Pancreas (tissue), 10 donors: ENCODE results near the gene B3GALT4. TPM values are rescaled to one million over a fixed set of nuclear protein-coding genes. Genes with fewer than 3 reads are reported as not detected.

ENCODE experiments used
- ATAC-seq, 4 donors: fragments of 200-7000 bp; cut with Tn5 transposase; one replicate each; pipeline versions ENCODE4 v1.8.0 to v1.9.1; 2020; ENCODE audit warnings: mild to moderate bottlenecking in 4 of 4, moderate library complexity in 4 of 4
- DNase-seq, 6 donors: peaks; one replicate each; pipeline ENCODE4 v3.0.0-alpha.2; 2020
- FAIRE-seq: peaks from 2 replicates; lab custom pipeline; 2012; peaks lifted over from hg19 to GRCh38; lab: Jason Lieb, UNC
- H3K27ac ChIP-seq, 4 donors: fragments of 200-600 bp; sonication (generic); 1 replicate in 3 of 4; 2 replicates in 1 of 4; pipeline versions ENCODE4 v1.5.0 to v1.8.0; 2020
- H3K27me3 ChIP-seq, 4 donors: fragments of 200-600 bp; one replicate each; pipeline ENCODE4 v1.8.0; 2021
- H3K36me3 ChIP-seq, 3 donors: fragments of 200-600 bp; sonication (generic) in 1 of 3; one replicate each; pipeline versions ENCODE4 v1.5.0 to v1.8.0; 2020 to 2021
- H3K4me1 ChIP-seq, 3 donors: fragments of 200-600 bp; one replicate each; pipeline ENCODE4 v1.8.0; 2021
- H3K4me3 ChIP-seq, 4 donors: fragments of 200-600 bp; sonication (generic) in 2 of 4; one replicate each; pipeline versions ENCODE4 v1.5.0 to v1.8.0; 2020 to 2021
- H3K9me3 ChIP-seq, 4 donors: fragments of 200-600 bp; one replicate each; pipeline ENCODE4 v1.8.0; 2021
- CTCF ChIP-seq, 4 donors: fragments of 200-600 bp; sonication (generic) in 3 of 4; IDR thresholded peaks; one replicate each; pipeline versions ENCODE4 v1.5.0 to v1.8.0; 2021; ENCODE audit warnings: antibody characterized with exemption in 4 of 4
- WGBS, 2 donors: extraction: QIAGEN DNeasy Blood & Tissue Kit; methylation state at CpG; one replicate each; pipeline ENCODE4 v1.1.7; 2013; 5-methylcytosine and 5-hydroxymethylcytosine counted together
- intact Hi-C, 3 donors: fragments of 100-400 bp; cut with DNase I; formaldehyde crosslinking; loops; one replicate each; pipeline versions ENCODE4 v1.11.1 to v1.14.2; 2022
- polyA plus RNA-seq, 2 donors: library from polyadenylated mRNA; stranded (reverse); fragments of 200-250 nt; gene quantifications; one replicate each; pipeline ENCODE4 v1.2.3, GENCODE V29; 2013
- total RNA-seq, 6 donors: library from RNA; stranded (reverse); fragmentation: NEBNext Ultra II Directional in 4 of 6; extraction: Animal tissue kit (Norgen Biotek cat#: 25700) in 4 of 6; gene quantifications; one replicate each; pipeline versions ENCODE4 v1.2.1 to v1.2.4, GENCODE V29; 2021 to 2023
- donor health status: healthy with polysubstance abuse.
- donor health status: DM: no; HTN: no; CAD: no; lungs with moderate emphysema.
- donor health status: DM: no; HTN: no; CAD: no.
- donor health status: control.
- donor health status: control.
- donor health status: Bipolar disorder and iron deficiency.
- donor health status: DM: yes; HTN: yes; CAD: no.
- donor health status: DM: no; HTN: no; CAD: no.
- donor health status: DM: no; HTN: no; CAD: no.
- donor health status: DM: yes; HTN: yes; CAD: no.

B3GALT4 gene
- total and polyA plus RNA-seq, 8 donors, result 2.1 to 8.7 (median 2.9) TPM

- Histone ChIP-seq H3K4me1 (peaks cover 22 to 29% (median 23%) of the 10 kb centered on the region in 3 donors), H3K9me3 (no peaks in the 10 kb centered on the region), H3K27me3 (no peaks in the 10 kb centered on the region), H3K36me3 (peaks cover 0 to 39% (median 30%) of the 10 kb centered on the region in 3 donors), H3K27ac (peak overlapping the region; percentile 81 to 93 (median 92)), H3K4me3 (peak overlapping the region; percentile 75 to 89 (median 82))
- no peak for DNase-seq
- WGBS, 2 donors, result 1 to 3% methylated on average over 7 of the region's 7 CpGs
- FAIRE-seq, result no peak
- intact Hi-C loops, result no loop called here
- ATAC-seq, result peak; percentile 16 to 31 (median 26)
- TF ChIP-seq CTCF (IDR thresholded peaks at IDR 0.05), result no peak
Observed at GRCh38 chr6:33271117-33271467, 5.8 kb upstream of the B3GALT4 start.

GRCh38 chr6:33271468-33272274, 5.3 kb upstream of the B3GALT4 start, which contains the start of the genes RPS18 and VPS52:
Gene RPS18, plus strand, starts transcription at chr6:33272075. Its CDS starts 45 bp downstream, at chr6:33272120.
Gene VPS52, minus strand, starts transcription at chr6:33271876. Its CDS starts 201 bp downstream, at chr6:33271675.
- Histone ChIP-seq H3K27me3 (no peaks in the 10 kb centered on the region), H3K9me3 (no peaks in the 10 kb centered on the region), H3K4me1 (peaks cover 22 to 32% (median 23%) of the 10 kb centered on the region in 3 donors), H3K4me3 (peak within 1 kb of the TSS; percentile 75 to 89 (median 82)), H3K36me3 (peaks cover 0 to 41% (median 30%) of the 10 kb centered on the region in 3 donors), H3K27ac (peak within 1 kb of the TSS; percentile 81 to 93 (median 92))
- no peak for TF ChIP-seq CTCF (IDR thresholded peaks at IDR 0.05)
- FAIRE-seq (peak; percentile 59), DNase-seq (peak; percentile 87 to 96 (median 94)), ATAC-seq (peak; percentile 94 to 96 (median 95))
- intact Hi-C loops, result no loop called here
- WGBS, 2 donors, result 0 to 1% methylated on average over 48 of the region's 48 CpGs

- WGBS, 2 donors, result 7 to 8% methylated on average over 22 of the region's 22 CpGs
- no peak for TF ChIP-seq CTCF (IDR thresholded peaks at IDR 0.05)
- ATAC-seq, result peak; percentile 9 to 31 (median 18)
- H3K4me1 ChIP-seq, result peaks cover 22 to 32% (median 23%) of the 10 kb centered on the region in 3 donors
- H3K9me3 ChIP-seq, result no peaks in the 10 kb centered on the region
- intact Hi-C loops, result no loop called here
- H3K27ac ChIP-seq, result peak overlapping the region; percentile 81 to 93 (median 92)
- peaks cover 0 to 35% (median 24%) of the 10 kb centered on the region in 3 donors for H3K36me3 ChIP-seq
- DNase-seq, result no peak
- H3K27me3 ChIP-seq, result no peaks in the 10 kb centered on the region
- FAIRE-seq, result no peak
- H3K4me3 ChIP-seq, result peak overlapping the region; percentile 64 to 85 (median 76)
Observed at GRCh38 chr6:33272275-33273128, 4.4 kb upstream of the B3GALT4 start.

- Histone ChIP-seq H3K4me1 (peaks cover 22 to 32% (median 23%) of the 10 kb centered on the region in 3 donors), H3K27ac (no peak overlapping the region), H3K27me3 (no peaks in the 10 kb centered on the region), H3K9me3 (no peaks in the 10 kb centered on the region), H3K4me3 (peak overlapping the region; percentile 64 to 85 (median 76)), H3K36me3 (peaks cover 0 to 26% (median 16%) of the 10 kb centered on the region in 3 donors)
- DNase-seq (no peak), ATAC-seq (no peak), FAIRE-seq (no peak)
- WGBS, 2 donors, result 49 to 50% methylated on average over 11 of the region's 11 CpGs
- intact Hi-C loops, result no loop called here
- no peak for TF ChIP-seq CTCF (IDR thresholded peaks at IDR 0.05)
Observed at GRCh38 chr6:33273129-33273923, 3.6 kb upstream of the B3GALT4 start.
